SK-N-SH (cell line): ENCODE data around the gene CRK. TPM values are rescaled to one million over a fixed set of nuclear protein-coding genes. Genes with fewer than 3 reads are reported as not detected.
"Not testable (repeated sequence)": the region's sequence is repeated elsewhere in the genome, so short reads cannot be mapped to it uniquely, and the experiment has no call there.

Experiments used
- CTCF ChIA-PET: fragments of 300-600, 350-600 bp; formaldehyde crosslinking; extraction: SDS; loops from one replicate; lab custom pipeline; 2021; lab: Yijun Ruan, JAX
- POLR2A ChIA-PET: fragments of 350-600 bp; sonication (Branson Sonifier 250); formaldehyde crosslinking; extraction: SDS; loops from one replicate; lab custom pipeline; 2020; ENCODE audit warnings: antibody characterized with exemption, inconsistent platforms; lab: Yijun Ruan, JAX
- DNase-seq: peaks from one replicate; pipeline ENCODE4 v3.0.0; 2012
- H2AFZ ChIP-seq: fragments of 200-600 bp; sonication (generic); 2 replicates; pipeline ENCODE4 v1.8.1; 2016; ENCODE audit warnings: antibody characterized with exemption, mild to moderate bottlenecking, low read depth
- H3F3A ChIP-seq: fragments of 200-600 bp; sonication (generic); replicated peaks from 2 replicates; pipeline ENCODE3; 2016; ENCODE audit warnings: antibody characterized with exemption, mild to moderate bottlenecking; ENCODE audit not compliant: insufficient read depth
- H3K27ac ChIP-seq, 2 experiments: fragments of 200-500 bp in 1 of 2; fragments of 200-600 bp in 1 of 2; sonication (Bioruptor generic) in 1 of 2; sonication (generic), shearing (Covaris generic) in 1 of 2; 2 replicates each; pipeline versions ENCODE4 v1.5.1 to v1.6.1; 2014 to 2016; ENCODE audit warnings: low read depth in 2 of 2, inconsistent platforms in 1 of 2, low read length in 1 of 2, mild to moderate bottlenecking in 1 of 2, mixed read lengths in 1 of 2
- H3K27me3 ChIP-seq: fragments of 200-600 bp; sonication (generic), shearing (Covaris generic); 2 replicates; pipeline ENCODE4 v1.6.1; 2016; ENCODE audit warnings: mixed run types; ENCODE audit not compliant: insufficient read depth
- H3K36me3 ChIP-seq, 2 experiments: fragments of 200-500 bp in 1 of 2; fragments of 200-600 bp in 1 of 2; sonication (Bioruptor generic) in 1 of 2; sonication (generic) in 1 of 2; replicated peaks in 1 of 2; 2 replicates each; pipeline versions ENCODE3 to v1.5.1; 2014 to 2016; ENCODE audit warnings: low read length in 1 of 2, mild to moderate bottlenecking in 1 of 2; ENCODE audit not compliant: insufficient read depth in 2 of 2, control insufficient read depth in 1 of 2
- H3K4me1 ChIP-seq, 2 experiments: fragments of 200-500 bp in 1 of 2; fragments of 200-600 bp in 1 of 2; sonication (Bioruptor generic) in 1 of 2; sonication (generic), shearing (Covaris generic) in 1 of 2; 2 replicates each; pipeline versions ENCODE4 v1.5.1 to v1.6.1; 2014 to 2016; ENCODE audit warnings: low read depth in 1 of 2, low read length in 1 of 2, mixed run types in 1 of 2; ENCODE audit not compliant: insufficient read depth in 2 of 2, control insufficient read depth in 1 of 2
- H3K4me2 ChIP-seq: fragments of 200-600 bp; sonication (generic), shearing (Covaris generic); 2 replicates; pipeline ENCODE4 v1.6.1; 2017; ENCODE audit warnings: mixed run types
- H3K4me3 ChIP-seq, 2 experiments: fragments of 200-500 bp in 1 of 2; fragments of 200-600 bp in 1 of 2; sonication (Bioruptor generic) in 1 of 2; sonication (generic), shearing (Covaris generic) in 1 of 2; 2 replicates each; pipeline versions ENCODE4 v1.5.1 to v1.8.1; 2014 to 2016; ENCODE audit warnings: low read depth in 2 of 2, inconsistent platforms in 1 of 2, low read length in 1 of 2, mild to moderate bottlenecking in 1 of 2, mixed read lengths in 1 of 2, moderate library complexity in 1 of 2
- H3K79me2 ChIP-seq: fragments of 200-600 bp; sonication (generic); 2 replicates; pipeline ENCODE4 v1.8.1; 2017; ENCODE audit warnings: mild to moderate bottlenecking; ENCODE audit not compliant: insufficient read depth
- H3K9ac ChIP-seq: fragments of 200-600 bp; sonication (generic); 2 replicates; pipeline ENCODE4 v1.6.1; 2017; ENCODE audit warnings: mixed run types
- H3K9me2 ChIP-seq: fragments of 200-600 bp; sonication (generic); 2 replicates; pipeline ENCODE4 v1.6.1; 2017; ENCODE audit warnings: mixed run types
- H3K9me3 ChIP-seq: fragments of 200-600 bp; sonication (generic); 2 replicates; pipeline ENCODE4 v1.6.1; 2017; ENCODE audit warnings: mixed run types, mild to moderate bottlenecking, moderate library complexity
- H4K20me1 ChIP-seq: fragments of 200-600 bp; sonication (generic); 2 replicates; pipeline ENCODE4 v1.6.1; 2017; ENCODE audit warnings: mild to moderate bottlenecking, mixed run types; ENCODE audit not compliant: insufficient read depth
- CHD2 ChIP-seq: fragments of 150-350 bp; IDR thresholded peaks from 2 replicates; pipeline ENCODE4 v1.6.1; 2018; ENCODE audit warnings: low read length; ENCODE audit not compliant: partially characterized antibody
- ELF1 ChIP-seq: IDR thresholded peaks from 2 replicates; pipeline ENCODE4 v1.4.0; 2012
- EP300 ChIP-seq, 2 experiments: IDR thresholded peaks; 2 replicates each; pipeline versions ENCODE4 v1.4.0 to v1.6.1; 2012; ENCODE audit warnings: borderline replicate concordance in 1 of 2, low read depth in 1 of 2, low read length in 1 of 2
- FOSL2 ChIP-seq: IDR thresholded peaks from 2 replicates; pipeline ENCODE4 v1.4.0; 2012; ENCODE audit warnings: low read depth, mild to moderate bottlenecking, moderate library complexity, borderline replicate concordance
- FOXJ3 ChIP-seq: sonication (generic); formaldehyde crosslinking; IDR thresholded peaks from 2 replicates; pipeline ENCODE4 v1.5.1; 2020; ENCODE audit warnings: mild to moderate bottlenecking, missing genetic modification reagents
- FOXM1 ChIP-seq: IDR thresholded peaks from 2 replicates; pipeline ENCODE4 v1.4.0; 2012; ENCODE audit warnings: low read depth, mild to moderate bottlenecking
- GABPA ChIP-seq: IDR thresholded peaks from 2 replicates; pipeline ENCODE4 v1.4.0; 2012; ENCODE audit warnings: low read depth, mild to moderate bottlenecking
- IRF3 ChIP-seq: fragments of 150-350 bp; IDR thresholded peaks from 2 replicates; pipeline ENCODE4 v1.6.1; 2016; ENCODE audit warnings: mild to moderate bottlenecking, low read depth, low read length
- JUND ChIP-seq: IDR thresholded peaks from 2 replicates; pipeline ENCODE4 v1.4.0; 2012
- MEF2A ChIP-seq: IDR thresholded peaks from 2 replicates; pipeline ENCODE4 v1.4.0; 2012; ENCODE audit warnings: low read depth, borderline replicate concordance
- NRF1 ChIP-seq: IDR thresholded peaks from 2 replicates; pipeline ENCODE4 v1.6.1; 2012; ENCODE audit warnings: low read depth, mild to moderate bottlenecking, low read length
- POLR2AphosphoS5 ChIP-seq: IDR thresholded peaks from 2 replicates; pipeline ENCODE4 v1.6.1; 2012; ENCODE audit warnings: low read depth, low read length
- RCOR1 ChIP-seq: fragments of 150-350 bp; IDR thresholded peaks from 2 replicates; pipeline ENCODE4 v1.6.1; 2017; ENCODE audit warnings: antibody characterized with exemption, low read length
- REST ChIP-seq: IDR thresholded peaks from 2 replicates; pipeline ENCODE4 v1.6.1; 2012; ENCODE audit warnings: mild to moderate bottlenecking, low read depth, low read length, moderate library complexity
- RXRA ChIP-seq: IDR thresholded peaks from 2 replicates; pipeline ENCODE4 v1.4.0; 2012; ENCODE audit warnings: low read depth, mild to moderate bottlenecking, borderline replicate concordance
- SIN3A ChIP-seq: IDR thresholded peaks from 2 replicates; pipeline ENCODE4 v1.6.1; 2012; ENCODE audit warnings: low read depth, mild to moderate bottlenecking, low read length, moderate library complexity, borderline replicate concordance
- TAF1 ChIP-seq: IDR thresholded peaks from 2 replicates; pipeline ENCODE4 v1.6.1; 2012; ENCODE audit warnings: low read depth, mild to moderate bottlenecking, low read length, moderate library complexity, borderline replicate concordance
- TCF12 ChIP-seq: IDR thresholded peaks from 2 replicates; pipeline ENCODE4 v1.4.0; 2012
- USF1 ChIP-seq: IDR thresholded peaks from 2 replicates; pipeline ENCODE4 v1.4.0; 2012; ENCODE audit warnings: low read depth, borderline replicate concordance
- YY1 ChIP-seq: IDR thresholded peaks from 2 replicates; pipeline ENCODE4 v1.4.0; 2012; ENCODE audit warnings: low read depth, mild to moderate bottlenecking
- WGBS: methylation state at CpG from one replicate; pipeline ENCODE4 v1.1.6; 2017; ENCODE audit warnings: low lambda C conversion rate; 5-methylcytosine and 5-hydroxymethylcytosine counted together
- polyA plus RNA-seq, 3 experiments: library from polyadenylated mRNA; depleted of rRNA; stranded (reverse); fragments of >200 nt; gene quantifications; 2 replicates each; pipeline ENCODE4 v1.2.3, GENCODE V29; 2012

Gene CRK
- polyA plus RNA-seq, 1 of the 3 experiments (the other 2 are of a cell fraction), result 50.7 TPM

GRCh38 chr17:1395876-1396665, 60.0 kb downstream of the CRK start:
- not testable (repeated sequence) for H3K9me2 ChIP-seq, H3K27me3 ChIP-seq, H3K27ac ChIP-seq, H3K9ac ChIP-seq, H3K4me3 ChIP-seq, DNase-seq, H3K4me2 ChIP-seq, H3K9me3 ChIP-seq, H2AFZ ChIP-seq
- peaks cover 92% of the 10 kb centered on the region for H3K79me2 ChIP-seq
- 94% methylated on average over 26 of the region's 26 CpGs for WGBS
- ChIA-PET CTCF (interaction anchor here (0.9 to 1.8 kb wide), 4 partner anchors 17 to 34 kb away, joined by 4 to 7 read pairs (median 4); no protein-coding TSS in a partner anchor), POLR2A (interaction anchor here (0.6 kb wide), 1 partner anchor 320 kb away, joined by 3 read pairs; no protein-coding TSS in a partner anchor)
- peaks cover 16% of the 10 kb centered on the region for H3F3A ChIP-seq
- H3K36me3 ChIP-seq, result peaks cover 0 to 26% of the 10 kb centered on the region in 2 experiments
- peaks cover 83% of the 10 kb centered on the region for H4K20me1 ChIP-seq
- H3K4me1 ChIP-seq, result peaks cover 8 to 13% of the 10 kb centered on the region in 2 experiments; a peak in 3 of 4 replicates

GRCh38 chr17:1391577-1391976, 64.5 kb downstream of the CRK start:
- Histone ChIP-seq H3K27ac (no peak overlapping the region), H3F3A (peaks cover 15% of the 10 kb centered on the region), H3K4me1 (peaks cover 6 to 29% of the 10 kb centered on the region in 2 experiments; a peak in 3 of 4 replicates), H3K4me2 (peak overlapping the region; percentile 22; the same call in 1 of the 2 replicates), H3K9me3 (no peaks in the 10 kb centered on the region), H3K9me2 (no peaks in the 10 kb centered on the region), H3K27me3 (no peaks in the 10 kb centered on the region)
- DNase-seq, result no peak
- POLR2A ChIA-PET, result interaction anchor here (1.3 to 2.4 kb wide), 2 partner anchors 8 to 20 kb away, joined by 3 to 14 read pairs; partner anchors contain the start of gene YWHAE
- TF ChIP-seq TCF12, result no peak
- TF ChIP-seq FOSL2, result no peak
- no peak for TF ChIP-seq ELF1
- no peak for TF ChIP-seq REST
- no peak for TF ChIP-seq POLR2AphosphoS5
- no peak for TF ChIP-seq NRF1
- no peak for TF ChIP-seq JUND
- TF ChIP-seq FOXM1, result no peak
- TF ChIP-seq TAF1, result no peak
- no peak for TF ChIP-seq FOXJ3 (CRISPR knock-in tag)
- no peak for TF ChIP-seq GABPA
- TF ChIP-seq MEF2A, result no peak
- TF ChIP-seq EP300 (IDR thresholded peaks at IDR 0.05; ENCODE audit: borderline replicate concordance in 1 of 2, low read depth in 1 of 2, low read length in 1 of 2), result no peak
- TF ChIP-seq SIN3A, result no peak
- no peak for TF ChIP-seq IRF3
- TF ChIP-seq CHD2, result no peak
- no peak for TF ChIP-seq RXRA
- TF ChIP-seq YY1, result no peak
- TF ChIP-seq RCOR1, result no peak
- no peak for TF ChIP-seq USF1
- TF ChIP-seq, all 33 proteins: peak for 0
- Histone ChIP-seq H3K4me3 (no peak overlapping the region), H3K79me2 (peaks cover 100% of the 10 kb centered on the region), H2AFZ (no peak overlapping the region), H4K20me1 (peaks cover 100% of the 10 kb centered on the region), H3K36me3 (peaks cover 0 to 22% of the 10 kb centered on the region in 2 experiments), H3K9ac (no peak overlapping the region)
- WGBS, result 95% methylated on average over 9 of the region's 9 CpGs
- CTCF ChIA-PET, result interaction anchor here (0.9 to 6.1 kb wide), 3 partner anchors 11 to 52 kb away, joined by 4 to 57 read pairs (median 4); no protein-coding TSS in a partner anchor
